ENCODE data around the gene SREK1.

The SREK1 gene

GRCh38 chr5:66179297-66180051 is 35.4 kb downstream of the SREK1 start:
- Histone ChIP-seq H3K27ac (no peak overlapping the region), H3K27me3 (replicated peaks) (no peaks in the 10 kb centered on the region), H3K36me3 (replicated peaks) (peaks cover 35% of the 10 kb centered on the region), H3K4me3 (ENCODE audit: low read depth, low read length) (no peak overlapping the region)
- TF ChIP-seq CTCF (IDR thresholded peaks at IDR 0.05; ENCODE audit: low read depth, low read length, missing control alignments): no peak
- in situ Hi-C loops (cut with HindIII; ENCODE audit: low pct_ligation_motif_present, low sequenced_read_pairs): no loop called here
- no peak for DNase-seq

- DNase-seq: no peak
- in situ Hi-C loops (cut with HindIII; ENCODE audit: low pct_ligation_motif_present, low sequenced_read_pairs): no loop called here
- no peak overlapping the region for H3K27ac ChIP-seq
- peaks cover 30% of the 10 kb centered on the region for H3K36me3 ChIP-seq (replicated peaks)
- H3K27me3 ChIP-seq (replicated peaks): no peaks in the 10 kb centered on the region
- no peak overlapping the region for H3K4me3 ChIP-seq (ENCODE audit: low read depth, low read length)
- TF ChIP-seq CTCF (IDR thresholded peaks at IDR 0.05; ENCODE audit: low read depth, low read length, missing control alignments): no peak
Measured at GRCh38 chr5:66180282-66181155, 36.4 kb downstream of the SREK1 start.

GRCh38 chr5:66186108-66186507 is 42.0 kb downstream of the SREK1 start:
- Histone ChIP-seq H3K27me3 (replicated peaks) (no peaks in the 10 kb centered on the region), H3K4me3 (ENCODE audit: low read depth, low read length) (no peak overlapping the region), H3K27ac (no peak overlapping the region), H3K36me3 (replicated peaks) (peaks cover 2% of the 10 kb centered on the region)
- no peak for DNase-seq
- in situ Hi-C loops (cut with HindIII; ENCODE audit: low pct_ligation_motif_present, low sequenced_read_pairs): no loop called here
- no peak for TF ChIP-seq CTCF (IDR thresholded peaks at IDR 0.05; ENCODE audit: low read depth, low read length, missing control alignments)

GRCh38 chr5:66193419-66193818 is 49.3 kb downstream of the SREK1 start:
- no peaks in the 10 kb centered on the region for H3K27me3 ChIP-seq (replicated peaks)
- no peak for TF ChIP-seq CTCF (IDR thresholded peaks at IDR 0.05; ENCODE audit: low read depth, low read length, missing control alignments)
- DNase-seq: no peak
- H3K36me3 ChIP-seq (replicated peaks): no peaks in the 10 kb centered on the region
- H3K27ac ChIP-seq: no peak overlapping the region
- in situ Hi-C loops (cut with HindIII; ENCODE audit: low pct_ligation_motif_present, low sequenced_read_pairs): no loop called here
- H3K4me3 ChIP-seq (ENCODE audit: low read depth, low read length): no peak overlapping the region

GRCh38 chr5:66197764-66198405 is 53.8 kb downstream of the SREK1 start:
- in situ Hi-C loops (cut with HindIII; ENCODE audit: low pct_ligation_motif_present, low sequenced_read_pairs): no loop called here
- TF ChIP-seq CTCF (IDR thresholded peaks at IDR 0.05; ENCODE audit: low read depth, low read length, missing control alignments): no peak
- peak; percentile 28 for DNase-seq
- Histone ChIP-seq H3K4me3 (ENCODE audit: low read depth, low read length) (no peak overlapping the region), H3K27ac (no peak overlapping the region), H3K27me3 (replicated peaks) (no peaks in the 10 kb centered on the region), H3K36me3 (replicated peaks) (no peaks in the 10 kb centered on the region)
